H1 (cell line): ENCODE measurements around the gene YPEL5. TPM values are rescaled to one million over a fixed set of nuclear protein-coding genes. Genes with fewer than 3 reads are reported as not detected.
A peak's percentile ranks its signal among the peaks of the same experiment; 100 is the strongest.

ENCODE experiments used
- polyA plus RNA-seq, 7 experiments: library from polyadenylated mRNA; depleted of rRNA in 3 of 7; stranded (reverse) in 5 of 7; unstranded in 2 of 7; fragments of >200 nt in 5 of 7; fragments of 200-250 nt in 2 of 7; gene quantifications; 1 replicate in 5 of 7; 2 replicates in 1 of 7; 4 replicates in 1 of 7; pipeline versions ENCODE4 v1.2.1 to v1.2.3, GENCODE V29; 2011 to 2013; ENCODE audit warnings: missing spikeins in 2 of 7, mixed read lengths in 2 of 7
- total RNA-seq: library from RNA; stranded (reverse); fragmentation: NEBNext Ultra II Directional; extraction: Animal tissue kit (Norgen Biotek cat#: 25700); gene quantifications from 2 replicates; pipeline ENCODE4 v1.2.1, GENCODE V29; 2021
- TF ChIP-seq, protein P1 (sequence below), 3 experiments: IDR thresholded peaks; 1 replicate in 2 of 3; 2 replicates in 1 of 3; pipeline versions ENCODE4 v1.5.1 to v1.6.1; 2011; ENCODE audit warnings: low read length in 3 of 3, mild to moderate bottlenecking in 3 of 3, inconsistent platforms in 2 of 3, low read depth in 1 of 3, moderate library complexity in 1 of 3; ENCODE audit not compliant: insufficient read depth in 1 of 3; ENCODE audit errors: control extremely low read depth in 1 of 3

Gene YPEL5
- total and polyA plus RNA-seq, 2 of the 8 experiments (the other 6 are each of a cell fraction or from before 2014, with no cell fraction given) = 18.5 to 28.0 TPM

DNA sequence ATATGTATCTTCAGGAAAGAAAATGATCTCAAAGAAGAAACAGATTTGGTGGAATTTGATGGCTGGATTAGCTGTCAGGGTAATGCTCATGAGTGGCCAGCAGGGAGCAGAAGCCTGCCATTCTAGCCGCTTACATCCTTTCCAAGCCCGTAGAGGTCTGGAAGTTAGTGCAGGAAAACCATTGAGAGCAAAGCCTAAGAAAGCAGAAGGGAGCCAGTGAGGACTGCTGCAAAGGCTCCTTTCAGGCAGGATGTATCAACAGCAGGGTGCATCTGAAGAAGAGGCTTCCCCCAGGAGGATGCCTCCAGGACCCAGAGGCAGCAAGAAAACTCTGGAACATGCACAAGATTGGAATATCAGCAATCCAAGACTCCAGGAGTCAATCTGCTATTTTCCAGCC lies 61.6 kb downstream of the YPEL5 start (continued):
- TF ChIP-seq, protein P1, sequence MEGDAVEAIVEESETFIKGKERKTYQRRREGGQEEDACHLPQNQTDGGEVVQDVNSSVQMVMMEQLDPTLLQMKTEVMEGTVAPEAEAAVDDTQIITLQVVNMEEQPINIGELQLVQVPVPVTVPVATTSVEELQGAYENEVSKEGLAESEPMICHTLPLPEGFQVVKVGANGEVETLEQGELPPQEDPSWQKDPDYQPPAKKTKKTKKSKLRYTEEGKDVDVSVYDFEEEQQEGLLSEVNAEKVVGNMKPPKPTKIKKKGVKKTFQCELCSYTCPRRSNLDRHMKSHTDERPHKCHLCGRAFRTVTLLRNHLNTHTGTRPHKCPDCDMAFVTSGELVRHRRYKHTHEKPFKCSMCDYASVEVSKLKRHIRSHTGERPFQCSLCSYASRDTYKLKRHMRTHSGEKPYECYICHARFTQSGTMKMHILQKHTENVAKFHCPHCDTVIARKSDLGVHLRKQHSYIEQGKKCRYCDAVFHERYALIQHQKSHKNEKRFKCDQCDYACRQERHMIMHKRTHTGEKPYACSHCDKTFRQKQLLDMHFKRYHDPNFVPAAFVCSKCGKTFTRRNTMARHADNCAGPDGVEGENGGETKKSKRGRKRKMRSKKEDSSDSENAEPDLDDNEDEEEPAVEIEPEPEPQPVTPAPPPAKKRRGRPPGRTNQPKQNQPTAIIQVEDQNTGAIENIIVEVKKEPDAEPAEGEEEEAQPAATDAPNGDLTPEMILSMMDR (IDR thresholded peaks at IDR 0.05; ENCODE audit: control extremely low read depth in 1 of 3, insufficient read depth in 1 of 3, low read depth in 1 of 3, low read length in 3 of 3) = peak; percentile 68 to 89 (median 86)
